Esophagus squamous epithelium (tissue), 5 donors: Measurements from ENCODE around the gene AOPEP. TPM values are rescaled to one million over a fixed set of nuclear protein-coding genes. Genes with fewer than 3 reads are reported as not detected.

ENCODE experiments used
- DNase-seq: peaks from one replicate; lab custom pipeline; 2025; lab: John Stamatoyannopoulos, UW
- H3K27ac ChIP-seq, 4 donors: fragments of 200-600 bp; sonication (generic); one replicate each; pipeline ENCODE4 v1.5.1; 2016 to 2019; ENCODE audit warnings: mild to moderate bottlenecking in 1 of 4
- H3K27me3 ChIP-seq, 4 donors: fragments of 200-600 bp; sonication (generic); 1 replicate in 3 of 4; 2 replicates in 1 of 4; pipeline versions ENCODE4 v1.5.1 to v1.6.0; 2017 to 2021; ENCODE audit warnings: antibody characterized with exemption in 1 of 4
- H3K36me3 ChIP-seq, 3 donors: fragments of 200-600 bp; sonication (generic); one replicate each; pipeline ENCODE4 v1.5.1; 2016 to 2019
- H3K4me1 ChIP-seq, 3 donors: fragments of 200-600 bp; sonication (generic); one replicate each; pipeline ENCODE4 v1.5.1; 2017 to 2019
- H3K4me3 ChIP-seq, 4 donors: fragments of 200-600 bp; sonication (generic); 1 replicate in 3 of 4; 2 replicates in 1 of 4; pipeline ENCODE4 v1.5.1; 2016 to 2019; ENCODE audit warnings: mild to moderate bottlenecking in 2 of 4, moderate library complexity in 1 of 4
- H3K9me3 ChIP-seq, 3 donors: fragments of 200-600 bp; sonication (generic); one replicate each; pipeline ENCODE4 v1.5.1; 2016 to 2019
- CTCF ChIP-seq, 6 experiments: fragments of 450-650 bp in 4 of 6; fragments of 200-600 bp in 2 of 6; sonication (generic) in 2 of 6; IDR thresholded peaks; one replicate each; pipeline ENCODE4 v1.5.1; 2016 to 2019; ENCODE audit warnings: antibody characterized with exemption in 6 of 6, mild to moderate bottlenecking in 4 of 6, moderate library complexity in 4 of 6
- POLR2A ChIP-seq, 4 donors: fragments of 450-650 bp; IDR thresholded peaks; one replicate each; pipeline ENCODE4 v1.6.1; 2017; ENCODE audit warnings: antibody characterized with exemption in 4 of 4, mild to moderate bottlenecking in 4 of 4, moderate library complexity in 3 of 4
- WGBS, 2 donors: methylation state at CpG; one replicate each; pipeline ENCODE4 v1.1.5; 2018; 5-methylcytosine and 5-hydroxymethylcytosine counted together
- intact Hi-C: fragments of 100-400 bp; cut with DNase I; formaldehyde crosslinking; loops from one replicate; pipeline ENCODE4 v1.15.0; 2022
- total RNA-seq, 4 donors: library from RNA; depleted of rRNA; stranded (reverse); fragments of >200 nt; gene quantifications; one replicate each; pipeline ENCODE4 v1.1.0, GENCODE V29; 2016
- donor health status: DM: yes; HTN: yes; CAD: no.

The AOPEP gene
- total RNA-seq, 4 donors from 2014 or later, result 101 to 300 (median 115) TPM

GRCh38 chr9:94944626-94945025 is 218.1 kb downstream of the AOPEP start:
- TF ChIP-seq CTCF (IDR thresholded peaks at IDR 0.05), result no peak
- TF ChIP-seq POLR2A (IDR thresholded peaks at IDR 0.05), result no peak
- DNase-seq, result no peak
- no peak overlapping the region for H3K4me3 ChIP-seq
- H3K36me3 ChIP-seq, result no peaks in the 10 kb centered on the region
- peak overlapping the region; percentile 66 to 84 (median 80) for H3K27ac ChIP-seq
- WGBS, 2 donors, result 83 to 93% methylated on average over 1 of the region's 1 CpG
- H3K4me1 ChIP-seq, result peaks cover 8 to 50% (median 38%) of the 10 kb centered on the region in 3 donors
- no peaks in the 10 kb centered on the region for H3K9me3 ChIP-seq
- no peaks in the 10 kb centered on the region for H3K27me3 ChIP-seq
- intact Hi-C loops, result no loop called here

GRCh38 chr9:94945197-94946144 is 219.0 kb downstream of the AOPEP start:
- intact Hi-C loops, result no loop called here
- Histone ChIP-seq H3K4me1 (peaks cover 14 to 57% (median 42%) of the 10 kb centered on the region in 3 donors), H3K9me3 (no peaks in the 10 kb centered on the region), H3K27me3 (no peaks in the 10 kb centered on the region), H3K4me3 (no peak overlapping the region), H3K27ac (peak overlapping the region; percentile 66 to 84 (median 80)), H3K36me3 (no peaks in the 10 kb centered on the region)
- DNase-seq, result no peak
- TF ChIP-seq POLR2A (IDR thresholded peaks at IDR 0.05) (no peak), CTCF (IDR thresholded peaks at IDR 0.05) (no peak)
- WGBS, 2 donors, result 33 to 51% methylated on average over 14 of the region's 14 CpGs

GRCh38 chr9:94946256-94946655 is 219.8 kb downstream of the AOPEP start:
- Histone ChIP-seq H3K36me3 (no peaks in the 10 kb centered on the region), H3K27ac (peak overlapping the region; percentile 66 to 84 (median 80)), H3K9me3 (no peaks in the 10 kb centered on the region), H3K4me1 (peaks cover 22 to 57% (median 46%) of the 10 kb centered on the region in 3 donors), H3K4me3 (no peak overlapping the region), H3K27me3 (no peaks in the 10 kb centered on the region)
- intact Hi-C loops, result no loop called here
- WGBS, 2 donors, result 81 to 89% methylated on average over 3 of the region's 3 CpGs
- no peak for TF ChIP-seq CTCF (IDR thresholded peaks at IDR 0.05)
- TF ChIP-seq POLR2A (IDR thresholded peaks at IDR 0.05), result no peak
- no peak for DNase-seq

GRCh38 chr9:94948567-94949235 is 222.2 kb downstream of the AOPEP start:
- H3K4me3 ChIP-seq, result no peak overlapping the region
- intact Hi-C loops, result no loop called here
- H3K36me3 ChIP-seq, result no peaks in the 10 kb centered on the region
- no peaks in the 10 kb centered on the region for H3K9me3 ChIP-seq
- no peaks in the 10 kb centered on the region for H3K27me3 ChIP-seq
- no peak for DNase-seq
- TF ChIP-seq CTCF (IDR thresholded peaks at IDR 0.05) (no peak), POLR2A (IDR thresholded peaks at IDR 0.05) (no peak)
- 76 to 87% methylated on average over 5 of the region's 5 CpGs for WGBS, 2 donors
- H3K27ac ChIP-seq, result peak overlapping the region; percentile 13 to 84 (median 31)
- peaks cover 34 to 79% (median 65%) of the 10 kb centered on the region in 3 donors for H3K4me1 ChIP-seq

GRCh38 chr9:94949370-94949769 is 222.9 kb downstream of the AOPEP start:
- Histone ChIP-seq H3K9me3 (no peaks in the 10 kb centered on the region), H3K36me3 (no peaks in the 10 kb centered on the region), H3K27me3 (no peaks in the 10 kb centered on the region), H3K4me3 (no peak overlapping the region), H3K27ac (peak overlapping the region in 2 of 4 donors; percentile 82 to 84), H3K4me1 (peaks cover 34 to 83% (median 65%) of the 10 kb centered on the region in 3 donors)
- DNase-seq, result no peak
- WGBS, 2 donors, result 71 to 84% methylated on average over 5 of the region's 5 CpGs
- no peak for TF ChIP-seq POLR2A (IDR thresholded peaks at IDR 0.05)
- intact Hi-C loops, result no loop called here
